HK-2 (cell line): Measurements from ENCODE around the gene DIPK2B.

ENCODE experiments used
- DNase-seq: peaks from one replicate; pipeline ENCODE4 v3.0.0-alpha.2; 2018; ENCODE audit not compliant: unreplicated experiment

The DIPK2B gene, protein sequence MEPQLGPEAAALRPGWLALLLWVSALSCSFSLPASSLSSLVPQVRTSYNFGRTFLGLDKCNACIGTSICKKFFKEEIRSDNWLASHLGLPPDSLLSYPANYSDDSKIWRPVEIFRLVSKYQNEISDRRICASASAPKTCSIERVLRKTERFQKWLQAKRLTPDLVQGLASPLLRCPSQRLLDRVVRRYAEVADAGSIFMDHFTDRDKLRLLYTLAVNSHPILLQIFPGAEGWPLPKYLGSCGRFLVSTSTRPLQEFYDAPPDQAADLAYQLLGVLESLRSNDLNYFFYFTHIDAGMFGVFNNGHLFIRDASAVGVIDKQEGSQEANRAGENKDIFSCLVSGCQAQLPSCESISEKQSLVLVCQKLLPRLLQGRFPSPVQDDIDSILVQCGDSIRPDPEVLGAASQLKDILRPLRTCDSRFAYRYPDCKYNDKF

DNA sequence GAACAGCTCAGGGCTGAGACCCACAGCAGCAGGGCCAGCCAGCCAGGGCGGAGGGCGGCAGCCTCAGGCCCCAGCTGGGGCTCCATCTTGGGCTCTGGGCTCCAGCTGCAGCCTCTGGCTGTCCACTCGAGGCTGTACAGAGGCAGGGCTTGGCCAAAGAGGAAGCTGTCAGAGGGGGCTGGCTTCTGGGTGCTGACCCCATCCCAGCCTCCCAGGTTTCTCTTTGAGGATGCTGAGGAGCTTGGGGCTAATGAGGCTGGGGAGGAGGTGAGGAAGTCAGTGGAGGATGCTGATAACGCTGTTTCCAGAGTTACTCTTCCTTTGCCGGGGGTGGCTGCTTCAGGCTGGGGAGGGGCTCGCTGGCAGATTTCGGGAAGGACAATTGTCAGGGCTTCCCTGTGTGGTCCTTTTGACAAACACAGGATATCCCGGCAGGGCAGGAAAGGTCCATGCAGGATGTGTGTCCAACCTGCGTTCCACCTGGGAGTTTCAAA lies at the start of gene DIPK2B:
TSS of gene DIPK2B (minus strand) at position 136 of the 494 bp plus-strand sequence. CDS start at position 86, 50 bp downstream.
- DNase-seq = no peak

DNA sequence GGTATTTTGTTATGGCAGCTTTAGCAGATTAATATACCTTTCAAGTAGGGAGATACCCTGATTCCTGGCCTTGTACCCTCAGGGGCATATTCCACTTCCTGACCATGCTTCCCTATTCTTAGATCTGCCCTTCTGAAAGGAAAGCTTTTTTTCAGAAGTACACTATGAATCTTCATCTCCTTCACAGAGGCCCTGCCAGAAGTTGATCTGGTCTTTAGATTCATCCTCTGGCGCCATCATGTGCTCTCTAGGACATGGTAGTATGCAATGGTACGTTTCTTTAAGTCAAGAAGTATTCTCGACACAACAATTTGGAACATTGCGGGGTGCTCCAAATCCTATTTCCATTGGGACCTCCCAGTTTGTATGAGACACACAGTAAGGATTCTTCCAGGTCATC lies 39.6 kb upstream of the DIPK2B start:
- DNase-seq = no peak

DNA sequence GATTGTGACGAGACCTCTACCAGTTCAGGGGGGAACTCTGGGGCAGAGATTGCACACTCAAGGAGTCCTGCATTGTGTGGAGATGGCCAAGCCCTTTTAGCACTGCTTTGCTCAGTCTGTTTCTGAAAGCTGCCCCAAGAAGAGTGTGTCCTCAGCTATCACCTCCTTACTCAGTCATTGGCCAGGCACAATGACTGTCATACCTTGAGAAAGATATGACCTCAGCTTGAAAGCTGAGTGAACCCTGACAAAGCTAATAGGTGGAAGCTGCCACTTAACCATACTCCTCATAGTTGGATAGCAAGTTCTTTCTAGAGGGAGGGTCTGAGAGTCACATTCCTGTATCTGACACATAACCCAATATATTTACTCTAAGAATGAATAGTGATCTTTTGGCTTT lies 37.8 kb upstream of the DIPK2B start:
- no peak for DNase-seq

DNA sequence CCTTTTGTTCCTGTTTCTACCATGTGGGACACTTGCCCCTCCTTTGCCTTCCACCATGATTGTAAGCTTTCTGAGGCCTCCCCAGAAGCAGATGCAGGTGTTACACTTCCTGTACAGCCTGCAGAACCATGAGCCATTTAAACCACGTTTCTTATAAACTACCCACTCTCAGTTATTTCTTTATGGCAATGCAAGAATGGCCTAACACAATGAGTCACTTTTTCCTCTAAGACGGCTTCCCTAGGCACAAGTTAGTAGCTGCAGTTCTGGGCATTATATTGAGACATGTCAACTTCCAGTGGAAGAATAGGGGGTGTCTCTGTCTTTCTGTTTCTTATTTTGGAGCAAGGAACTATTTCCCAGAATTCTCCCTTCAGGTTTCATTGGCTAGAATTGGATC lies 32.9 kb upstream of the DIPK2B start:
- no peak for DNase-seq

DNA sequence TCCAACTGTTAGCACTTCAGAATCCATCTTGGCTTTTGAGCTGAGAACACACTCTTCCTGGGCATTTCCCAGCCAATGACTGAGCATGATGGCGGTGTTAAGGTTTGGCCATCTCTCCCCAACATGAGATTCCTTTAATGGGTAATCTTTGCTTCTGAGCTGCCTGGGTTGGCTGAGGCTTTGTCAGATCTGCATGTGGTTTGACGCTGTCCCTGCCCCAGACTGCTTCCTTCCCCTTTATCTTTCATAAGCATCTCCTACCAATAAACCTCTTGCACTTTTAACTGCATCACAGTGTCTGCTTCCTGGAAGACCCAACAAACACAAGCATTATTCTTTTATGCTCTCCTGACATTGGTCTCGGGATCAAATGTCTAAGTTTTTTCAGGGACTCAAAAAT lies 31.5 kb upstream of the DIPK2B start:
- DNase-seq = no peak

DNA sequence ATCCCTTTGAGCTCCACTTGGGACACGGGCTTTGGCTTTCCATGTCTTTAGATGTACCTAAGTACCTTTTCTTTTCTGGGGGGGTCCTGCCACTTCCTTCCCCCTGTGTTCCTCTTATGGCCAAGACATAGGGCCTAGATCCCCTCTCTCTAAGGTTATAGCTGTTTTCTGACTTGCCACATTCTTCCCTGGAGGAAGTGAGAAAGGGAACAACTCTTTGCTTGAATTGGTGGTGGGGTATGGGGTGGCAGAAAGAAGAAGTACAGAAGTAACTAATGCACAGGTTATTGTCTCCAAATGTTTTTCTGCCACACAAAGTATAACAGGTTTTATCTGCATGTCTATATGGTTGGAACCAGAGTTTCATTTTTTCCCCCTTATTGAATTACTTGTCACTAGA lies 29.7 kb upstream of the DIPK2B start:
- no peak for DNase-seq

DNA sequence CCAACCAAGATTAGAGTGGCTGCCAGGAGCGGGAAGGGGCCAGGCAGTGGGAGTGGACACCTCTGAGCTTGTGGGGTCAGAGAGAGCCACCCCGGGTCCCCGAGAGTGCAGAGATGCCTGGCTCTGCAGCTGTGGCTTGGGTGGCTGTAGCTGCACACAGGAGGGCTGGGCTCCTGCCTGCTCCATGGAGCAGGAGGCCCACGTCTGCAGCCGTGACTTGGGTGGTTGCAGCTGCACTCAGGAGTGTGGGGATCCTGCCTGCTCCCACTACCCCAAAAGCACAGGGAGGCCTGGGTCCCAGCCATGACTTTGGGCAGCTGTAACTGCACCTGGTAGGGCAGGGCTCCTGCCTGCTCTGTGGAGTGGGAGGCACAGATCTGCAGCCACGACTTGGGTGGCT lies 28.7 kb upstream of the DIPK2B start:
- DNase-seq = no peak

DNA sequence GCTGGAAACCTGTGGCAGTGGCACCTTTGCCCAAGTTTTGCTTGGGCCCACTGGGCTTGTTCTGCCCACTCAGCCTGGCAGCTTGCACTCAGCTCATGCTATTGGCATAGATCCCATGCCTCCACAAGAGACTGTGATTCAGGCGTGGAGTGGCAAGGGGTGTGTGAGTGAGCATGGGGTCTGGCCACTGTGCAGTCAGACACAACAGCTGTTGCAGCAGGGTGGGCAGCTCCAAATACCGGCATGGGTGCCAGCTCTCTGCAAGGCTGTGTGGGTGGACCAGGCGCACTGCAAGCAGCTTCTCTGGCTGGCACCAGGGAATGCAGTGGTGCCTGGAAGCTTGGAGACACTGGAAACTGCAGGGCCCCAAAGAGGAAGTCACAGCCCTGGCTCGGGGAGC lies 27.4 kb upstream of the DIPK2B start:
- DNase-seq = no peak

DNA sequence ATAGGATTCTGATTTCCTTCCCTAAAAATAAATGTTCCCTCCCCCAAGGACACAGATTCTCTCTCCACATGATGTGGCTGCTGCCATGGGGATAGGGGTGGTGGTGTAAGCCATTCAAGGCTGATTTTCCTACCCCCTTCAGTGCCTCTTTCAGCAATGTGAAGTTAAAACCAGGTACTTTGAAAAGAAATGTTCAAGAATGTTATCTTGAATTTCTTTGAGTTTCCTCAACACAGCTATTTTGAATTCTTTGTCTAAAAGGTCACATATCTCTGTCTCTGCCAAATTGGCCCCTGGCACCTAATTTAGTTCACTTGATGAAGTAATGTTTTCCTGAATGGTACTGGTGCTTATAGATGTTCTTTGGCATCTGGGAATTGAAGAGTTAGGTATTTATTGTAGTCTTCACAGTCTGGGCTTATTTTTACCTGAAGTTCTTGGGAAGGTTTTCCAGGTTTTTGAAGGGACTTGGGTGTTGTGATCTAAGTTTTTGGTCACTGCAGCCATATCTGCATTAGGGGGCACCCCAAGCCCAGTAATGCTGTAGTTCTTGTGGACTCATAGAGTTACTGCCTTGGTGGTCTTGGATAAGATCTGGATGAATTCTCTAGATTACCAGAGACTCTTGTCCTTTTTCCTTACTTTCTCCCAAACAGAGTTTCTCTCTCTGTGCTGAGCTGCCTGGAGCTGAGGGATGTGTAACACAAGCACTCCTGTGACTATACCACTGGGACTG lies 7.6 kb upstream of the DIPK2B start:
- DNase-seq = no peak

DNA sequence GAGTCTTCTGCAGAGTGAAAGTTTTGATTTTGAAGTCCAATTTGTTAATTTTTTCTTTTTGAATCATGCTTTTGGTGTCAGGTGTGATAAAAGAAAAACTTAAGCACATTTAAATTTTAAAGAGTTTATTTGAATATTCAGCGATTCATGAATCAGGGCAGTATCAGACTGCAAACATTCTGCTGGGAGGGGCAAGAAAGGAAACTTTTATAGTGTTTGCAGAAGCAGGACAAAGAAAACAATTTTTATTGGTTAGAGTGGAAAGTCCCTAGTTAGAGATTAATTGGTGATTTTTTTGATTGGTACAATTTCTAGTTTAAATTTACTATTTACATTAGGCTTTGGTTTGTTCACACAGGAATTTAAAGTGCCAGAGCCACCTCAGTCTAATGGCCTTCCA lies 1.5 kb upstream of the DIPK2B start:
- DNase-seq = no peak

DNA sequence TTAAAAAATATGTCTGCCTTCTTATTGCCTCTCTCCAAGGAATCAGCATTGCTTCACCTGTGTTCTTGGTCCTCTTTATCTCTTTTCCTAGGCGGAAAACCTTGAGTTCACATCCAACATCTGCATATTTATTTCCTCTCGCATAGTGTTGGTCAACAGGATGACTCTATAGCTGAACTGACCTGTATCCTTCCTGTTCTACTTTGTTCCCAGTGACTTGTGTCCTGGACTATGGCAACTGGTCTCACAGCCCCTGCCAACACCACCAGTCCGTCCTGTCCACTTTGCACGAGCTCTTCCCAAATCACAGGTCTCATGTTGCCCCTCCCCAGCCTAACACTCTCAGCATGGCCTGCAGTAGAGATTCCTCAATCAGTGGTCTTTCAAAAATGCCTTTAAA lies 2.0 kb downstream of the DIPK2B start:
- DNase-seq = no peak

DNA sequence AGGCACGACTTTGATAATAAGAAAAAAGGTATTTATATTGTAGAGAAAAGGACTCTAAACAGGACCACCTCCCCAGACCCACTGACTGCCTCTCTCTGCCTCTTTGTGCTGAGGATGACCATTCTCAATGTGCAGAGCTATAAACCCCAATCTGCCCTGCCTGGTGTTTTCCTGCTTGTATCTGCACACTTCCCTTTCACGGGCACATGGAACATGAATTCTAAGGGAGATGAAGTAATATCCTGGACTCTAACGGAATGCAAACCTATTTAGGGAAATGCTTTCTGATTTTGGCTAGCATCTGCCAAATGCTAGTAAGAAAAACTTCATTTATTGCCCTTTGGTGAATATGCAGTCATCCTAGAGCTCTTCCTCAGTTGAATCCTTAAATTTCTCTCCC lies 2.4 kb downstream of the DIPK2B start:
- DNase-seq = no peak

DNA sequence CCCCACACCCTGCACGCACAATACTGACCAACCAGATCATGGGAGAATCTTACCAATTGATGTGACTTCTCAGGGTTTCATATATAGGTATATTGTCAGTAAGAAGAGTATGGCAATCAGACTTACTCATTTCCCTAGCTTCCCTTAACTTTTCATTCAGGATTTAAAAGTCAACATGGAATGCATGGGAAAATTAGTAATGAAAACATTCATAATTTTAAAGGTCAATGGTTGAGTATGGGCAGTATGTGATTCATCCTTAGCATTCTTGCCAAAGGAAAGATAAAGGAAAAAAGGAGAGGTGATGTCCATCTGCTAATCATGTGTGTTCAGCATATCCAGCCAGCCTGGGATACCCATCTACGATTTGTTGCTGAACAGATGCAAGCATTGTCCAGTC lies 4.0 kb downstream of the DIPK2B start:
- DNase-seq = no peak

DNA sequence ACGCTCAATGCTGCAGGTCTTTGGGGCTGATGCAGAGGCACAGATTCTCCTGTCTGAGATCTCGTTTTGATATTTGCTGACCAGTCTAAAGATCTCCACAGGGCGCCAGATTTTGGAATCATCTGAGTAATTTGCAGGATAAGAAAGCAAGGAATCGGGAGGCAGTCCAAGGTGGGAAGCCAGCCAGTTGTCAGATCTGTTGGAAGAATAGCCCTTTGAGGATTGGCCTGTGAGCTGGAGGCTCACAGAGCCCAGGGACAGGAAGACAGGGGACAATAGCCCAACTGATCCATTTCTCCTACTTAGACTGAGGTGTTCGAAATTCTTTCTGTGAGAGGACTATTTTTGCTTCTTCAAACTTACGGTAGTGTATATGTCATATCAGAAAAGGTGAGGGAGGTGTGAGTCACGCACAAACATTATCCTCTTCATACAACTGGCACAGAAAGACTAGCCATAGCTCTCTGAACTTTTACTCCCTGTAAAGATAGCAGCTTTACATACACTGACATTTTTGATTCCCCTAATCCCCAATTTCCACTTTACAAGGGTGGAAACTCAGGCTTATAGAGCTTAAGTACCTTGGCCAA lies 8.8 kb downstream of the DIPK2B start:
- DNase-seq = no peak

DNA sequence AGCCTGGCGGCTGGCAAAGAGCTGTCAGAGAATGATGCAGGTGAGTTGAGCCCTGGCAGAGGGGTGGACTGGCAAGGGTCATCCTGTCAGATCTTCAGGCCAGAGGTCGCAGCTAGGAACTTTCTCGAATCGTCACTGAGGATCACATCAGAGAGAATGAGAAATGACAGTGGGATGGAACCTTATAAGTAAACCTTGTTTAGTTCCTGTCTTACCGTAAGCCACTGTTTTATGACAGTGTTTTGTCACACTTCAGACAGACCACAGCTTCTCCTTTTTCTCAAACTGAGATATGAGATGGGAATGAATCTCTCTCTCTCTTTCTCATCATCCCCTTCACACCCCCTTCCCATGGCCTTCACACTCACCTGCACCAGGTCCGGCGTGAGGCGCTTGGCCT lies 9.3 kb downstream of the DIPK2B start:
- no peak for DNase-seq

DNA sequence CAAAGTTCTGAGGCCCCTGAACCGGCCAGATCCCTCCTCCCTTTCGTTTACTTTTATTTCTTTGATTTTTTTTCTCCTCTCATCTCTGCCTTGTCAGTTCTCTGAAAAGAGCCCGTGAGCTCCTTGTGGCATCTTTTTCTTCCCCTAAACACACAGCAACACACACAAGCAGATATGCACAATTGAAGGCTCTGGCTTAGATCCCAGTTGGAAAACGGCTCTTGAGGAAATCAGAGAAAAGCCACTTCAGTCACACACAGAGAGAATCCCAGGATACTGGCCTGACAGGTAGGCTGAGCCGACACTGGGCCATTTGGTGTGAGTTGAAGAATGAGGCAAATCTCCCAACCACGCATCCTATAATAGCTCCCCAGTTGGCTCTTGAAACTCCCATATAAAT lies 12.9 kb downstream of the DIPK2B start:
- DNase-seq = no peak

DNA sequence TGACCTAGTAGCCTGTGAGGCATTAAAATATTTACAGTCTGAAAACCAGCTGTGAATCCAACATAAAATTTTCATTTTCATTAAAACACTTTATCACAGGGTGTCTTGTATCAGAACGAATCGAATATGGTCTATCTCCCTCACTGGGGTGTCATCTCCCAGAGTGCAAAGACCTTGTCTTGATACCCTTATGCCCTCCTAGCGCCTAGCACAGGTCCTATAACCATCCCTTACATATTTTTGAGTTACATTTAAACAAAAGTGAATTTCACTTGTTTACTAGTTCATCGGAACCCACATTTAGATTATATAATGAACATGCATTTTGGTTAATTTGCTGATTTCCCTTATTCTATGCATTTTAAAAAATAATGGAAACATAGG lies 14.0 kb downstream of the DIPK2B start:
- no peak for DNase-seq

DNA sequence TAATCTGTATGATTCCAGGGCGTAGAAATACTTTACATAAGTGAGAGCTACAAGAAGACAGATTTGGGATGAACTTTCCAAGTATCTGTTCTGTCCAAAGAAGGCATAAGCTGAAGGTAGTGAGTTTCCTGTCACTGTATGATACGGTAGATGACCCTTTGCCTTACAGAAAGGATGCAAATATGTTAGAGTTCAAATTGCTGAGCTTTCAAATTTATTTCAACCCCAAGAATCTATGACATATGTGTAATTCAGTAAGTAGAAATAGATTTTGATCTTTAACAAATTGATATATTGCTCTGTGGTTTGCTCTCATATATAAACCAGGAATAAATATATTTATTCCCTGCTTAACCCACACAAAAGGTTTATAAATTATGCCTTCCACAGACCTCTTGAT lies 16.5 kb downstream of the DIPK2B start:
- DNase-seq = no peak

DNA sequence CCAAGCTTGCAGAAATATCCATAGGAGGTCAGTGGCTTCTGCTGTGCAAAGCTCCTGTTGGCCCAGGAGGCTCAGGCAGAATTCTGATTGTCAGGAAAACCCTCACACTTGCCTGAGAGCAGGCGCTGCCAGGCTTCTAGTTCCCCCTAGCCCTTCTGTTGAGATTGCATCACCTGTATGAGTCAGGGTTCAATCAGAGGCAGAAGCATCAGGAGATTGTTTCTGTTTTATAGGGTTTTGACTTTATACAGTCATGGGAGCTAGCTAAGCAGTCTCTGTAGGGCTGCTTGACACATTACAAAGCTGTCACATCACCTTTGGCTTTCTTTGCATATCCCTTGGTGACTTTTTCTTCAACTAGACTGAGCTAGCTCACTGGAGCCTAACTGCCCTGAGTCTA lies 27.8 kb downstream of the DIPK2B start:
- DNase-seq = peak; percentile 20

DNA sequence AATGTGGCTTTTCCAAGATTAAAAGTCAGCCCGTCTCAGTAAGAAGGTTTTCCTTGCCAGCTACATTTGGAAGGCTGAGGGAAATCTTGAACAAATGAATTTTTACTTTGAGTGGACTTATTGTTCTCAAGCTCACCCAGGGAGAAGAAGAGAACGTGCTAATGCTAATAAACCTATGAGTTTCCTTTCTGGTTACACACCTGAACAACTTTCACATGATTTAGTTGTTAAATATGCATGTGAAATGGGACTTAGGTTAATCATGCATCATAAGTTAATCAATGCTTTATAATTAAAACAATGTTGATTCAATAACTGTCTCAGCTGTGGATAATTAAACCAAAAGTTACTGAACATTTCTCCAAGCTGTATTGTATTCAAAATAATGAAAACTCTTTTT lies 33.9 kb downstream of the DIPK2B start:
- no peak for DNase-seq

DNA sequence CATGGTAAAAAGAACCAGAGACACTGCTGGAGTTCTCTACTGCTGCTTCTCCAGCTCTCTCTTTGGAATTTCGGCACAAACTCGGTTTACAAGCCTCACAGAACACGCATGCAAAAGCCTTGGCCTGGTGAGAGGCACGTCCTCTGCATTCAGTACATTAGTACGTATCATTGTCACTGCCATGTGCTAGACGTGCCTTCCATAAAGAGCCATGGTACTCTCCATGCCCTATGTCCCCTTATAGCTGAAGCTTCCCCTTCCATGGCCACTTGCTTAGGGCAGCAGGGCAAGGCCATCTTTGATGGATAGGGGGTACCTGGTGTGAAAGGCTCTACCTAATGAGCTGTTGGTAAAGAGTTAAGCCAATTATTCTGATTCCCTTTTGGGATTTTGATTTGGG lies 35.0 kb downstream of the DIPK2B start:
- DNase-seq = no peak

DNA sequence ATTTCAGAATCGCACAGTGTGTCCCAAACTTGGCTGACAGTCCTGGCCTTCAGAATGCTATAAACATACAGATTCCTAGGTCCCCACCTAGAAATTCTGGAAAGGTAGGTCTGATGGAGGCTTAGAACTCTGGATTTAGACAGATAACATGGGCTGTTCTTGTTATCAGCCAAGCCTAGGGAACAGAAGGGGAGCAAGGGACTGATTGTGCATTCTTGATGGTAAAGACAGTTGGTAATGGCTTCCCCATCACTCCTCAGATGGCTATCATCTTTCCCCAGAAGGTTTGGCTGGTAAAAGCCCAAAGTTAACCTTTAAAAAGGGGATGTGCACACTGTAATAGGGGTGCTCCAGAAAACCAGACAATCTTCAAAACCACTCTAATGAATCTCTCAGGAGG lies 35.7 kb downstream of the DIPK2B start:
- DNase-seq = no peak
